Smooth muscle cell (in vitro differentiated cells): Measurements from ENCODE around the gene DSTYK. TPM values are rescaled to one million over a fixed set of nuclear protein-coding genes. Genes with fewer than 3 reads are reported as not detected.
A peak's percentile ranks its signal among the peaks of the same experiment; 100 is the strongest.

Experiments
- DNase-seq: peaks from one replicate; lab custom pipeline; 2025; ENCODE audit not compliant: unreplicated experiment; lab: John Stamatoyannopoulos, UW
- H2AFZ ChIP-seq: fragments of 200-600 bp; sonication (generic); 2 replicates; pipeline ENCODE4 v1.6.0; 2016; ENCODE audit warnings: antibody characterized with exemption, low read depth, mild to moderate bottlenecking
- H3F3A ChIP-seq: fragments of 200-600 bp; sonication (generic); 2 replicates; pipeline ENCODE4 v1.6.0; 2017; ENCODE audit warnings: antibody characterized with exemption, low read depth
- H3K27ac ChIP-seq: fragments of 200-600 bp; sonication (generic); 2 replicates; pipeline ENCODE4 v1.5.1; 2016; ENCODE audit warnings: low read depth, mild to moderate bottlenecking
- H3K27me3 ChIP-seq: fragments of 200-600 bp; sonication (generic); 2 replicates; pipeline ENCODE4 v1.6.1; 2016; ENCODE audit warnings: low read depth, mild to moderate bottlenecking
- H3K36me3 ChIP-seq: fragments of 200-600 bp; sonication (generic); 2 replicates; pipeline ENCODE4 v1.5.1; 2016; ENCODE audit warnings: low read depth
- H3K4me1 ChIP-seq: fragments of 200-600 bp; sonication (generic); 2 replicates; pipeline ENCODE4 v1.5.1; 2016; ENCODE audit warnings: low read depth
- H3K4me2 ChIP-seq: fragments of 200-600 bp; sonication (generic); 2 replicates; pipeline ENCODE4 v1.6.0; 2016; ENCODE audit warnings: mild to moderate bottlenecking
- H3K4me3 ChIP-seq: fragments of 200-600 bp; sonication (generic); 2 replicates; pipeline ENCODE4 v1.5.1; 2016; ENCODE audit warnings: mild to moderate bottlenecking
- H3K79me2 ChIP-seq: fragments of 200-600 bp; sonication (generic); 2 replicates; pipeline ENCODE4 v1.6.0; 2016; ENCODE audit warnings: low read depth, mild to moderate bottlenecking
- H3K9ac ChIP-seq: fragments of 200-600 bp; sonication (generic); 2 replicates; pipeline ENCODE4 v1.6.0; 2016; ENCODE audit warnings: low read depth
- H3K9me3 ChIP-seq: fragments of 200-600 bp; sonication (generic); replicated peaks from 2 replicates; pipeline ENCODE4 v1.5.1; 2016; ENCODE audit warnings: low read depth
- H4K20me1 ChIP-seq: fragments of 200-600 bp; sonication (generic); 2 replicates; pipeline ENCODE4 v1.6.0; 2016; ENCODE audit warnings: low read depth
- WGBS: methylation state at CpG from one replicate; pipeline ENCODE4 v1.1.7; 2016; ENCODE audit warnings: low lambda C conversion rate; 5-methylcytosine and 5-hydroxymethylcytosine counted together
- polyA plus RNA-seq: library from polyadenylated mRNA; unstranded; fragments of >200 nt; fragmentation: Nextera tagmentation; extraction: Ambion mirVana; gene quantifications from 2 replicates; pipeline ENCODE4 v1.2.1, GENCODE V29; 2016
- total RNA-seq: library from RNA; depleted of rRNA; stranded (reverse); fragments of >200 nt; gene quantifications from 2 replicates; pipeline ENCODE4 v1.2.3, GENCODE V29; 2014
- TF ChIP-seq, protein P1 (sequence below): fragments of 200-600 bp; sonication (generic); IDR thresholded peaks from 2 replicates; pipeline ENCODE4 v1.5.1; 2017; ENCODE audit warnings: borderline replicate concordance, mild to moderate bottlenecking, antibody characterized with exemption; ENCODE audit not compliant: insufficient read depth, poor library complexity, severe bottlenecking

The DSTYK gene
- total and polyA plus RNA-seq, 2 experiments from 2014 or later = 6.9 to 8.7 TPM

GRCh38 chr1:205147191-205147835, 64.2 kb downstream of the DSTYK start:
- peak overlapping the region; percentile 3 for H3K27ac ChIP-seq
- H3K4me2 ChIP-seq = no peak overlapping the region
- H3K27me3 ChIP-seq = no peaks in the 10 kb centered on the region
- H3K4me3 ChIP-seq = no peak overlapping the region
- H3F3A ChIP-seq = no peaks in the 10 kb centered on the region
- WGBS = 82% methylated on average over 6 of the region's 6 CpGs
- no peaks in the 10 kb centered on the region for H4K20me1 ChIP-seq
- no peak overlapping the region for H2AFZ ChIP-seq
- H3K9me3 ChIP-seq = no peaks in the 10 kb centered on the region
- no peaks in the 10 kb centered on the region for H3K4me1 ChIP-seq
- DNase-seq = no peak
- H3K9ac ChIP-seq = no peak overlapping the region
- TF ChIP-seq, protein P1, sequence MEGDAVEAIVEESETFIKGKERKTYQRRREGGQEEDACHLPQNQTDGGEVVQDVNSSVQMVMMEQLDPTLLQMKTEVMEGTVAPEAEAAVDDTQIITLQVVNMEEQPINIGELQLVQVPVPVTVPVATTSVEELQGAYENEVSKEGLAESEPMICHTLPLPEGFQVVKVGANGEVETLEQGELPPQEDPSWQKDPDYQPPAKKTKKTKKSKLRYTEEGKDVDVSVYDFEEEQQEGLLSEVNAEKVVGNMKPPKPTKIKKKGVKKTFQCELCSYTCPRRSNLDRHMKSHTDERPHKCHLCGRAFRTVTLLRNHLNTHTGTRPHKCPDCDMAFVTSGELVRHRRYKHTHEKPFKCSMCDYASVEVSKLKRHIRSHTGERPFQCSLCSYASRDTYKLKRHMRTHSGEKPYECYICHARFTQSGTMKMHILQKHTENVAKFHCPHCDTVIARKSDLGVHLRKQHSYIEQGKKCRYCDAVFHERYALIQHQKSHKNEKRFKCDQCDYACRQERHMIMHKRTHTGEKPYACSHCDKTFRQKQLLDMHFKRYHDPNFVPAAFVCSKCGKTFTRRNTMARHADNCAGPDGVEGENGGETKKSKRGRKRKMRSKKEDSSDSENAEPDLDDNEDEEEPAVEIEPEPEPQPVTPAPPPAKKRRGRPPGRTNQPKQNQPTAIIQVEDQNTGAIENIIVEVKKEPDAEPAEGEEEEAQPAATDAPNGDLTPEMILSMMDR = no peak
- H3K36me3 ChIP-seq = no peaks in the 10 kb centered on the region
- H3K79me2 ChIP-seq = no peaks in the 10 kb centered on the region

GRCh38 chr1:205144751-205145150, 66.8 kb downstream of the DSTYK start:
- H4K20me1 ChIP-seq = no peaks in the 10 kb centered on the region
- no peaks in the 10 kb centered on the region for H3F3A ChIP-seq
- H2AFZ ChIP-seq = no peak overlapping the region
- no peaks in the 10 kb centered on the region for H3K79me2 ChIP-seq
- TF ChIP-seq, protein P1 = no peak
- H3K27me3 ChIP-seq = no peaks in the 10 kb centered on the region
- H3K9ac ChIP-seq = no peak overlapping the region
- no peak for DNase-seq
- peak overlapping the region; percentile 58 for H3K4me2 ChIP-seq
- H3K27ac ChIP-seq = peak overlapping the region; percentile 77
- H3K9me3 ChIP-seq = no peaks in the 10 kb centered on the region
- WGBS = 5% methylated on average over 1 of the region's 1 CpG
- no peaks in the 10 kb centered on the region for H3K36me3 ChIP-seq
- no peaks in the 10 kb centered on the region for H3K4me1 ChIP-seq
- no peak overlapping the region for H3K4me3 ChIP-seq

GRCh38 chr1:205144046-205144720, 67.3 kb downstream of the DSTYK start:
- H3K4me1 ChIP-seq = no peaks in the 10 kb centered on the region
- no peaks in the 10 kb centered on the region for H3K36me3 ChIP-seq
- H3K9ac ChIP-seq = no peak overlapping the region
- peak overlapping the region; percentile 58 for H3K4me2 ChIP-seq
- peak overlapping the region; percentile 77 for H3K27ac ChIP-seq
- H2AFZ ChIP-seq = no peak overlapping the region
- H3K27me3 ChIP-seq = no peaks in the 10 kb centered on the region
- no peak overlapping the region for H3K4me3 ChIP-seq
- WGBS = 87% methylated on average over 1 of the region's 1 CpG
- TF ChIP-seq, protein P1 = no peak
- H3K79me2 ChIP-seq = no peaks in the 10 kb centered on the region
- H3F3A ChIP-seq = no peaks in the 10 kb centered on the region
- H3K9me3 ChIP-seq = no peaks in the 10 kb centered on the region
- H4K20me1 ChIP-seq = no peaks in the 10 kb centered on the region
- DNase-seq = no peak
